Gastroesophageal sphincter (tissue), 3 donors: ENCODE measurements around the gene CLDN15.

ENCODE experiments used
- CTCF ChIP-seq, 4 experiments: fragments of 200-600 bp in 2 of 4; fragments of 450-650 bp in 2 of 4; sonication (generic) in 1 of 4; IDR thresholded peaks; one replicate each; pipeline ENCODE4 v1.5.1; 2017 to 2019; ENCODE audit warnings: antibody characterized with exemption in 4 of 4, mild to moderate bottlenecking in 2 of 4, moderate library complexity in 2 of 4
- POLR2A ChIP-seq, 2 donors: fragments of 450-650 bp; IDR thresholded peaks; one replicate each; pipeline ENCODE4 v1.6.1; 2017; ENCODE audit warnings: antibody characterized with exemption in 2 of 2, mild to moderate bottlenecking in 2 of 2, moderate library complexity in 1 of 2

GRCh38 chr7:101197991-101198390 lies 39.6 kb downstream of the CLDN15 start:
- no peak for TF ChIP-seq POLR2A (IDR thresholded peaks at IDR 0.05)
- TF ChIP-seq CTCF (IDR thresholded peaks at IDR 0.05) = no peak
